HFFc6 (cell line): ENCODE measurements around the gene TM4SF5. TPM values are rescaled to one million over a fixed set of nuclear protein-coding genes. Genes with fewer than 3 reads are reported as not detected.

Experiments
- DNase-seq: peaks from one replicate; pipeline ENCODE4 v3.0.0-alpha.2; 2018
- H3K27ac Mint-ChIP-seq: 2 replicates; pipeline ENCODE4 v1.8.0; 2020; ENCODE audit warnings: mild to moderate bottlenecking, mixed read lengths
- H3K27me3 Mint-ChIP-seq: 2 replicates; pipeline ENCODE4 v1.8.0; 2021; ENCODE audit warnings: mild to moderate bottlenecking, moderate library complexity, mixed read lengths; ENCODE audit not compliant: insufficient read depth
- H3K36me3 Mint-ChIP-seq: 2 replicates; pipeline ENCODE4 v1.8.0; 2021; ENCODE audit warnings: low read depth, mixed read lengths
- H3K4me1 Mint-ChIP-seq: 2 replicates; pipeline ENCODE4 v1.8.0; 2020; ENCODE audit warnings: low read depth, mixed read lengths
- H3K4me3 Mint-ChIP-seq: 2 replicates; pipeline ENCODE4 v1.8.0; 2020; ENCODE audit warnings: mild to moderate bottlenecking, moderate library complexity, mixed read lengths
- H3K9me3 Mint-ChIP-seq: 2 replicates; pipeline ENCODE4 v1.8.0; 2020; ENCODE audit warnings: mild to moderate bottlenecking, mixed read lengths
- CTCF ChIP-seq: fragments of 200-600 bp; sonication (generic); IDR thresholded peaks from 2 replicates; pipeline ENCODE4 v1.5.0; 2021; ENCODE audit warnings: antibody characterized with exemption, mild to moderate bottlenecking
- long read RNA-seq: library from polyadenylated mRNA; unstranded; transcript quantifications from one replicate; pipeline ENCODE4 v2.0.0, GENCODE V29; 2019
- total RNA-seq, 6 experiments: library from RNA; stranded (reverse); fragmentation: NEBNext Ultra II Directional; extraction: Animal tissue kit (Norgen Biotek cat#: 25700); gene quantifications; 2 replicates in 1 of 6; 3 replicates in 5 of 6; pipeline ENCODE4 v1.2.3, GENCODE V29; 2021

TM4SF5 gene
- not detected for total RNA-seq
- long read RNA-seq, result 0 reads

GRCh38 chr17:4771519-4772234 lies at the start of gene TM4SF5:
Gene TM4SF5 (plus strand): TSS chr17:4771886. CDS start chr17:4771923, 37 bp downstream.
- H3K4me1 Mint-ChIP-seq, result peaks cover 10% of the 10 kb centered on the region; the same call in 1 of the 2 replicates
- no peaks in the 10 kb centered on the region for H3K9me3 Mint-ChIP-seq
- peaks cover 42% of the 10 kb centered on the region for H3K27me3 Mint-ChIP-seq
- H3K27ac Mint-ChIP-seq, result no peak within 1 kb of the TSS
- no peak within 1 kb of the TSS for H3K4me3 Mint-ChIP-seq
- no peaks in the 10 kb centered on the region for H3K36me3 Mint-ChIP-seq
- TF ChIP-seq CTCF, result no peak
- DNase-seq, result no peak

GRCh38 chr17:4722678-4723240 lies 48.9 kb upstream of the TM4SF5 start:
- no peak for DNase-seq
- Mint-ChIP-seq H3K27ac (no peak overlapping the region), H3K9me3 (no peaks in the 10 kb centered on the region), H3K4me3 (no peak overlapping the region), H3K4me1 (peaks cover 13% of the 10 kb centered on the region), H3K36me3 (no peaks in the 10 kb centered on the region), H3K27me3 (peaks cover 10% of the 10 kb centered on the region)
- TF ChIP-seq CTCF, result no peak

GRCh38 chr17:4724650-4725049 lies 47.0 kb upstream of the TM4SF5 start:
- Mint-ChIP-seq H3K4me3 (no peak overlapping the region), H3K4me1 (peaks cover 13% of the 10 kb centered on the region), H3K27me3 (peaks cover 12% of the 10 kb centered on the region), H3K36me3 (no peaks in the 10 kb centered on the region), H3K27ac (no peak overlapping the region), H3K9me3 (no peaks in the 10 kb centered on the region)
- no peak for DNase-seq
- TF ChIP-seq CTCF, result no peak

GRCh38 chr17:4725646-4726310 lies 45.9 kb upstream of the TM4SF5 start:
- Mint-ChIP-seq H3K36me3 (no peaks in the 10 kb centered on the region), H3K27ac (no peak overlapping the region), H3K4me3 (no peak overlapping the region), H3K27me3 (peaks cover 12% of the 10 kb centered on the region), H3K9me3 (no peaks in the 10 kb centered on the region), H3K4me1 (peaks cover 18% of the 10 kb centered on the region)
- TF ChIP-seq CTCF, result no peak
- DNase-seq, result no peak

- Mint-ChIP-seq H3K4me1 (peaks cover 9% of the 10 kb centered on the region), H3K27me3 (peaks cover 12% of the 10 kb centered on the region), H3K36me3 (no peaks in the 10 kb centered on the region), H3K4me3 (no peak overlapping the region), H3K9me3 (no peaks in the 10 kb centered on the region), H3K27ac (no peak overlapping the region)
- no peak for DNase-seq
- no peak for TF ChIP-seq CTCF
Measured at GRCh38 chr17:4728124-4728523, 43.6 kb upstream of the TM4SF5 start.
